Measurements from ENCODE around the gene IFNLR1.

DNA sequence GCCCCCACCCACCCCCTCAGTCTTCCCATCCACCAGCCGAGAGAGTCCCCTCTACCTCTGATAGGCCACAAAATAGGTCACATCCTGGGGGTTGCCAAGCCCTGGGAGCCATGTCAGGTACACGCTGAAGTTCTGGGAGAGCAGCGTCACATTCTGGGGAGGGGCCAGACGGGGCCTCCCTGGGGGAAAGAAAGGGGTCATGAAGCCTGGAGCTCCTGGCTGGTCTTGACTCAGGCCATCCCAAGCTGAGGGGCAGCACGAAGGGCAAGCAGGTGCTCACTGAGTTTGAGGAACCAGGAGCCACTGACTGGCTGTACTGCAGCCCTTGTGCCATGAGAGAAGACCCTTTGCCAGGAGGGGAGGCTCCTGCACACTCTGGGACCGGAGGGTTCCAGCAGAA is 6.4 kb downstream of the IFNLR1 start:
- TF ChIP-seq, protein P1, sequence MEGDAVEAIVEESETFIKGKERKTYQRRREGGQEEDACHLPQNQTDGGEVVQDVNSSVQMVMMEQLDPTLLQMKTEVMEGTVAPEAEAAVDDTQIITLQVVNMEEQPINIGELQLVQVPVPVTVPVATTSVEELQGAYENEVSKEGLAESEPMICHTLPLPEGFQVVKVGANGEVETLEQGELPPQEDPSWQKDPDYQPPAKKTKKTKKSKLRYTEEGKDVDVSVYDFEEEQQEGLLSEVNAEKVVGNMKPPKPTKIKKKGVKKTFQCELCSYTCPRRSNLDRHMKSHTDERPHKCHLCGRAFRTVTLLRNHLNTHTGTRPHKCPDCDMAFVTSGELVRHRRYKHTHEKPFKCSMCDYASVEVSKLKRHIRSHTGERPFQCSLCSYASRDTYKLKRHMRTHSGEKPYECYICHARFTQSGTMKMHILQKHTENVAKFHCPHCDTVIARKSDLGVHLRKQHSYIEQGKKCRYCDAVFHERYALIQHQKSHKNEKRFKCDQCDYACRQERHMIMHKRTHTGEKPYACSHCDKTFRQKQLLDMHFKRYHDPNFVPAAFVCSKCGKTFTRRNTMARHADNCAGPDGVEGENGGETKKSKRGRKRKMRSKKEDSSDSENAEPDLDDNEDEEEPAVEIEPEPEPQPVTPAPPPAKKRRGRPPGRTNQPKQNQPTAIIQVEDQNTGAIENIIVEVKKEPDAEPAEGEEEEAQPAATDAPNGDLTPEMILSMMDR (IDR thresholded peaks at IDR 0.05) = no peak
- no peak for TF ChIP-seq POLR2A (IDR thresholded peaks at IDR 0.05)
- no peak for TF ChIP-seq EP300 (IDR thresholded peaks at IDR 0.05)
- no peak for TF ChIP-seq POLR2AphosphoS5 (IDR thresholded peaks at IDR 0.05)
